Measurements from ENCODE around the gene FBXO22.

FBXO22 gene

GRCh38 chr15:75887178-75887577 is 16.5 kb upstream of the FBXO22 start (continued):
- TF ChIP-seq TRIM28 (IDR thresholded peaks at IDR 0.05; ENCODE audit: borderline replicate concordance, low read length) (no peak), ZNF280D (tag by site-specific recombination; IDR thresholded peaks at IDR 0.05) (no peak), MEIS1 (CRISPR knock-in tag; IDR thresholded peaks at IDR 0.05; ENCODE audit: borderline replicate concordance) (no peak)

- ChIA-PET POLR2A (no interaction called here), CTCF (interaction anchor here (0.7 to 0.8 kb wide), 2 partner anchors 90 to 603 kb away, joined by 3 read pairs; no protein-coding TSS in a partner anchor)
- TF ChIP-seq ZNF394 (tag by site-specific recombination; IDR thresholded peaks at IDR 0.05; ENCODE audit: borderline replicate concordance) (no peak), ZBTB17 (tag by site-specific recombination; IDR thresholded peaks at IDR 0.05) (no peak), ZNF626 (tag by site-specific recombination; IDR thresholded peaks at IDR 0.05) (no peak), ZNF175 (tag by site-specific recombination; IDR thresholded peaks at IDR 0.05) (no peak), OSR2 (tag by site-specific recombination; IDR thresholded peaks at IDR 0.05) (no peak), ZNF677 (tag by site-specific recombination; IDR thresholded peaks at IDR 0.05) (no peak), ZNF521 (tag by site-specific recombination; IDR thresholded peaks at IDR 0.05) (no peak), ZIC2 (tag by site-specific recombination; IDR thresholded peaks at IDR 0.05) (no peak)
These were observed 11.8 kb upstream of the FBXO22 start for GRCh38 chr15:75891895-75892294.

GRCh38 chr15:75895731-75896130 is 7.9 kb upstream of the FBXO22 start:
- Histone ChIP-seq H3K9me3 (ENCODE audit: control insufficient read depth, insufficient read depth, low read depth, low read length) (no peaks in the 10 kb centered on the region), H3K27ac (ENCODE audit: extremely low read depth, low read depth, low read length) (no peak overlapping the region), H3K4me3 (ENCODE audit: low read depth, low read length) (no peak overlapping the region), H3K36me3 (ENCODE audit: control insufficient read depth in 2 of 2, insufficient read depth in 1 of 2, low read length in 2 of 2) (peaks cover 20 to 21% of the 10 kb centered on the region in 2 experiments), H3K4me1 (ENCODE audit: control insufficient read depth, insufficient read depth, low read length) (no peaks in the 10 kb centered on the region)
- ChIA-PET POLR2A (no interaction called here), CTCF (no interaction called here)
- TF ChIP-seq SP3 (tag by site-specific recombination; IDR thresholded peaks at IDR 0.05) (no peak), ZNF555 (tag by site-specific recombination; conservative IDR thresholded peaks at IDR 0.05) (no peak), AEBP2 (tag by site-specific recombination; IDR thresholded peaks at IDR 0.05; ENCODE audit: borderline replicate concordance) (no peak), ZNF777 (tag by site-specific recombination; IDR thresholded peaks at IDR 0.05; ENCODE audit: borderline replicate concordance) (no peak), ZNF776 (tag by site-specific recombination; IDR thresholded peaks at IDR 0.05; ENCODE audit: borderline replicate concordance) (no peak), ZBTB20 (tag by site-specific recombination; IDR thresholded peaks at IDR 0.05) (no peak), BCL6B (tag by site-specific recombination; IDR thresholded peaks at IDR 0.05) (no peak), ZNF391 (tag by site-specific recombination; IDR thresholded peaks at IDR 0.05; ENCODE audit: borderline replicate concordance, low read depth) (no peak), ZNF398 (tag by site-specific recombination; IDR thresholded peaks at IDR 0.05) (no peak)

More at GRCh38 chr15:75891895-75892294, 11.8 kb upstream of the FBXO22 start:
- H3K4me3 ChIP-seq (ENCODE audit: low read depth, low read length): no peak overlapping the region
- H3K27ac ChIP-seq (ENCODE audit: extremely low read depth, low read depth, low read length): no peak overlapping the region
- H3K4me1 ChIP-seq (ENCODE audit: control insufficient read depth, insufficient read depth, low read length): no peaks in the 10 kb centered on the region
- H3K9me3 ChIP-seq (ENCODE audit: control insufficient read depth, insufficient read depth, low read depth, low read length): no peaks in the 10 kb centered on the region
- H3K36me3 ChIP-seq (ENCODE audit: control insufficient read depth in 2 of 2, insufficient read depth in 1 of 2, low read length in 2 of 2): peaks cover 25 to 26% of the 10 kb centered on the region in 2 experiments

Measured in HEK293 (cell line).